Measurements from ENCODE around the gene RPS14.

The RPS14 gene

DNA sequence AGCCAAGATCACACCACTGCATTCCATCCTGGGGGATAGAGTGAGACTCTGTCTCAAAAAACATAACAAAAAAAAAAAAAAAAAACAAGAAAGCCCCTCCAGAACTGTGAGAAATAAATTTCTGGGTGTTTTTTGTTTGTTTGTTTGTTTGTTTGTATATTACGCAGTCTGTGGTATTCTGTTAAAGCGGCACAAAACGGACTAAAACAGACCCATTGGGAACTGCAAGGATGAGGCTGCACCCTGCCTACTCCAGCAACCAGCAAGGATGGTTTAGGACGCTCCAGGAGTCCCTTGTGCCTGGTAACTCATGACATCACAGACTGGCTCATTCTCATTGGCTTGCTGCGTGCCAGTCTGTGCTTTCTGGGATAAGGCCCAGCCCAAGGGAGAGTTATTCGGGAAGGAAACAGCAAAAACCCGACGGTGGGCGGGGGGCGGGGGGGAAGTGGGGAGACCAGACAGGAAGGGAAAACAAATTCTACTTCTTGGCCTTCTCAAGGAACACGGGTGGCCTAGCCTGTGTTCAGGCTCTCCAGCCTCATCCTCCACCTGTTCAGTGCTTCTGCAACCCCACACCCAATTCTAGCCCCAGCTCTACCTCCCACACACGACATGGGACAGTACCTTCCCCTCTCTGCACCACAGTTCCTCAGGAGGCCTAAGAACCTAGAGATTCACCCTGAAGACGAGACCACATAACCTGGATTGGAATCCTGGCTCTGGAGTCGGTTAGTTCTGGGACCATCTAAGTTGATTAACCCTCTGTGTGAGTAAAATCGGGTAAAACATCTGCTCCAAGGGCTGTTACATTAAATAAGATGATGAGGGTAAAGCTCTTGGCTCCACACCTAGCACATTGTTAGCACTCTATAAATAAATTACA lies 39.7 kb downstream of the RPS14 start:
- no peak overlapping the region for H2BK5ac ChIP-seq (ENCODE audit: low read depth, low read length, poor library complexity)
- H3K27me3 ChIP-seq (ENCODE audit: insufficient read depth, low read length), result no peaks in the 10 kb centered on the region
- H3K9me3 ChIP-seq (ENCODE audit: insufficient read depth, low read depth, low read length), result no peaks in the 10 kb centered on the region
- no peak overlapping the region for H3K4me3 ChIP-seq (ENCODE audit: low read depth, low read length)
- no peaks in the 10 kb centered on the region for H3K36me3 ChIP-seq (ENCODE audit: control insufficient read depth in 1 of 2, insufficient read depth in 2 of 2, low read length in 2 of 2)
- H3K27ac ChIP-seq (ENCODE audit: low read depth, low read length), result no peak overlapping the region
- no peak overlapping the region for H3K9ac ChIP-seq (ENCODE audit: low read length)
- peak overlapping the region; percentile 7 for H4K8ac ChIP-seq (ENCODE audit: low read depth, low read length)
- peaks cover 7 to 11% of the 10 kb centered on the region in 2 experiments for H3K4me1 ChIP-seq (ENCODE audit: control insufficient read depth in 1 of 2, insufficient read depth in 2 of 2, low read length in 2 of 2)
- no peak overlapping the region for H3K23ac ChIP-seq (ENCODE audit: low read length)
- no peak overlapping the region for H2BK12ac ChIP-seq (ENCODE audit: low read length)
- H3K14ac ChIP-seq (ENCODE audit: low read length), result no peak overlapping the region
- no peak overlapping the region for H2AK5ac ChIP-seq (ENCODE audit: low read length)
- H3K79me1 ChIP-seq (ENCODE audit: low read length), result peaks cover 3% of the 10 kb centered on the region
- no peak overlapping the region for H2BK120ac ChIP-seq (ENCODE audit: insufficient read depth, low read length, poor library complexity)
- no peak overlapping the region for H3K18ac ChIP-seq (ENCODE audit: low read length)
- no peak overlapping the region for H4K12ac ChIP-seq (ENCODE audit: low read depth, low read length)
- no peak overlapping the region for H2AFZ ChIP-seq (ENCODE audit: insufficient read depth, low read length, poor library complexity)
- DNase-seq, result peak; percentile 65 to 78
- no peak overlapping the region for H3K4ac ChIP-seq (ENCODE audit: low read depth, low read length)
- H3K4me2 ChIP-seq (ENCODE audit: low read length), result peak overlapping the region; percentile 22
- no peaks in the 10 kb centered on the region for H3K79me2 ChIP-seq (ENCODE audit: control insufficient read depth, insufficient read depth, low read length, poor library complexity)
- no CpG with 5 or more reads among the region's 15 CpGs for WGBS (ENCODE audit: extremely low coverage, insufficient coverage, insufficient read length)
- H4K91ac ChIP-seq (ENCODE audit: low read depth, low read length), result peak overlapping the region; percentile 21

DNA sequence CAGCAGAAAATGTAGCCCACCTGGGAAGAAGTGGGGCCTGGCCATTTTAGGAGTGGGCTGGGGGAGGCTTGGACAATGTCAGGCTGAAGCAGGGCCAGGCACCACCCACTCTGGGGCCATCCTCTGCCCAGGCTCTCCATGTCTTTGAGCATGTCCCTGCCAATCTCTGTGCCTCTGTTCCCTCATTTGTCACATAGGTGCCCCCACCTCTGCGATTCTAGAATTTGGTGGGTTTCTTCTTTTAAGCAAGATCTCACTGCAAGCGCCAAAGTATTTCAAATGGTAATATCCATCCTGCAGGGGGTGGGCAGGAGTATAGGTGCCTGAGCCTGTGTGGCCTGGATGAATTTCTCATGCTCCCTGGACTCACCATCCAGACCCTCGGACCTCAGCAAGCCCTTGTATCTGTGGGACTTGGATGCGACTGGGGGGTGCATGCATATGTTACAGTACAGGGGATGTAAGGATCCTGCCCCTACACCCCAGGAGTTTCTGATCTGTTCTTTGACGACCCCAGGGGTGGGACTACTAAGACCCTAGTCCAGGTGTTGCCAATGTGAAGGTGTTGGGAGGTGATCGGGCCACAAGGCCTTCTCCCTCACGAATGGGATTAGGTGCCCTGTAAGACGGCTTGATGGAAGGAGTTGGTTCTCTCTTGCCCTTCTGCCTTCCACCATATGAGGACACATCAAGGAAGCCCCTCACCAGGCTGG lies 41.2 kb downstream of the RPS14 start:
- Histone ChIP-seq H3K27ac (ENCODE audit: low read depth, low read length) (no peak overlapping the region), H3K27me3 (ENCODE audit: insufficient read depth, low read length) (no peaks in the 10 kb centered on the region), H3K36me3 (ENCODE audit: control insufficient read depth in 1 of 2, insufficient read depth in 2 of 2, low read length in 2 of 2) (peaks cover 0 to 2% of the 10 kb centered on the region in 2 experiments), H4K8ac (ENCODE audit: low read depth, low read length) (no peak overlapping the region), H2BK12ac (ENCODE audit: low read length) (no peak overlapping the region), H2AFZ (ENCODE audit: insufficient read depth, low read length, poor library complexity) (no peak overlapping the region), H3K79me2 (ENCODE audit: control insufficient read depth, insufficient read depth, low read length, poor library complexity) (no peaks in the 10 kb centered on the region), H2BK5ac (ENCODE audit: low read depth, low read length, poor library complexity) (no peak overlapping the region), H4K12ac (ENCODE audit: low read depth, low read length) (no peak overlapping the region), H3K4me3 (ENCODE audit: low read depth, low read length) (no peak overlapping the region), H3K23ac (ENCODE audit: low read length) (no peak overlapping the region), H2AK5ac (ENCODE audit: low read length) (no peak overlapping the region), H3K9me3 (ENCODE audit: insufficient read depth, low read depth, low read length) (no peaks in the 10 kb centered on the region), H3K4me2 (ENCODE audit: low read length) (no peak overlapping the region), H3K9ac (ENCODE audit: low read length) (no peak overlapping the region), H3K14ac (ENCODE audit: low read length) (no peak overlapping the region), H3K18ac (ENCODE audit: low read length) (no peak overlapping the region), H4K91ac (ENCODE audit: low read depth, low read length) (no peak overlapping the region), H3K79me1 (ENCODE audit: low read length) (no peaks in the 10 kb centered on the region), H2BK120ac (ENCODE audit: insufficient read depth, low read length, poor library complexity) (no peak overlapping the region), H3K4ac (ENCODE audit: low read depth, low read length) (no peak overlapping the region), H3K4me1 (ENCODE audit: control insufficient read depth in 1 of 2, insufficient read depth in 2 of 2, low read length in 2 of 2) (peaks cover 7 to 11% of the 10 kb centered on the region in 2 experiments)
- no peak for DNase-seq
- no CpG with 5 or more reads among the region's 8 CpGs for WGBS (ENCODE audit: extremely low coverage, insufficient coverage, insufficient read length)

DNA sequence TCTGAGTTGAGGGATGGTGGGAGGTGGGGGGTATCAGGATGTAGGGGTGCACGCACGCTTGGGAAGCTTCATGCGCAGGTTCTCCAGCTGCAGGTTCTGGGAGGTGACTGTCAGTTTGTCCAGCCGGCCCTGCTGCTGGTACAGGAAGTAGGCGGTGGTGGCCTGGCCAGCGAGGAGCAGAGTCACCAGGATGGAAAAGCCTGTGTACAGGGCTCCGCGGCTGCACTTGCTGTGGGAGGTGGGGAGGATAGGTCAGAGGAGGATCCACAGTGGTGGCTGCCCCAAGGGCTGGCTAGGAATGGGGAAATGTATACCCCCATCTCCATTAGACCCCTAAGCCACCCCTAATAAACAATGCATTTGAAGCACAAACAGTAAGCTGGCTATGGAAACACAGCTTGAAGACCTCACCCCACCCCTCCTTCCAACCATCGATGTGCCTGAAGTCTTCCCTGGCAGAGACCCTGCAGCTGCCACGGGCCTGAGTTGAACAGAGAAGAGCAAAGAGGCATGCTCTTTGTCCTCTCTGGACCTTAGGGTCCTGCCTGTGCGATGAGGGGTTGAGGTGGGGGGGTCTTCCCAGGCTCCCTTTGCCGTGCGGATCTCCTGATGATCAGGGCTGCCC lies 42.3 kb downstream of the RPS14 start:
- Histone ChIP-seq H3K4me3 (ENCODE audit: low read depth, low read length) (no peak overlapping the region), H2AFZ (ENCODE audit: insufficient read depth, low read length, poor library complexity) (no peak overlapping the region), H3K79me1 (ENCODE audit: low read length) (no peaks in the 10 kb centered on the region), H3K4ac (ENCODE audit: low read depth, low read length) (no peak overlapping the region), H3K4me2 (ENCODE audit: low read length) (no peak overlapping the region), H4K91ac (ENCODE audit: low read depth, low read length) (no peak overlapping the region), H3K9me3 (ENCODE audit: insufficient read depth, low read depth, low read length) (peaks cover 2% of the 10 kb centered on the region), H2BK5ac (ENCODE audit: low read depth, low read length, poor library complexity) (no peak overlapping the region), H3K9ac (ENCODE audit: low read length) (no peak overlapping the region), H4K8ac (ENCODE audit: low read depth, low read length) (no peak overlapping the region), H3K18ac (ENCODE audit: low read length) (no peak overlapping the region), H3K27ac (ENCODE audit: low read depth, low read length) (no peak overlapping the region), H4K12ac (ENCODE audit: low read depth, low read length) (no peak overlapping the region), H3K79me2 (ENCODE audit: control insufficient read depth, insufficient read depth, low read length, poor library complexity) (no peaks in the 10 kb centered on the region), H3K27me3 (ENCODE audit: insufficient read depth, low read length) (no peaks in the 10 kb centered on the region), H3K36me3 (ENCODE audit: control insufficient read depth in 1 of 2, insufficient read depth in 2 of 2, low read length in 2 of 2) (peaks cover 7 to 12% of the 10 kb centered on the region in 2 experiments), H2BK12ac (ENCODE audit: low read length) (no peak overlapping the region), H2BK120ac (ENCODE audit: insufficient read depth, low read length, poor library complexity) (no peak overlapping the region), H3K23ac (ENCODE audit: low read length) (no peak overlapping the region), H3K4me1 (ENCODE audit: control insufficient read depth in 1 of 2, insufficient read depth in 2 of 2, low read length in 2 of 2) (peaks cover 3 to 4% of the 10 kb centered on the region in 2 experiments), H2AK5ac (ENCODE audit: low read length) (no peak overlapping the region), H3K14ac (ENCODE audit: low read length) (no peak overlapping the region)
- peak in 1 of 2 donors; percentile 18 for DNase-seq
- no CpG with 5 or more reads among the region's 13 CpGs for WGBS (ENCODE audit: extremely low coverage, insufficient coverage, insufficient read length)

DNA sequence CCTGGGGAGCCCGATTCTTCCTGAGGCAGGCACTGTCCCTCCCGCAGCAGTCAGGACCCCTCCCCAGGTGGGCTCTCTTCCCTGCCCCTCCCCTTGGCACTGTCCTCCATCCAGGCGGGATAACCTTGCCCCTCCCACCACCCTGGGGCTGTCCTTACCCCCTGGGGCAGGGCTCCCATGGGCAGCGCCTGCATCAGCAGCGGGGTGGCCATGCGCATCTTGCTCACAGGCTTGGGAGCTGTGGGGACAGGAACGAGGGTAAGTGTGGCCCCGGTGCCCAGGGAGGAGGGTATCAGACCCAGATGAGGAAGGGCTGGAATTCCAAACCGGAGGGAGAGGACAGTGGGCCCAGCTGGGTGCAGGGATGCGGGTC lies 42.8 kb downstream of the RPS14 start:
- no peak overlapping the region for H4K8ac ChIP-seq (ENCODE audit: low read depth, low read length)
- H3K27me3 ChIP-seq (ENCODE audit: insufficient read depth, low read length), result no peaks in the 10 kb centered on the region
- H3K4me1 ChIP-seq (ENCODE audit: control insufficient read depth in 1 of 2, insufficient read depth in 2 of 2, low read length in 2 of 2), result peaks cover 3 to 4% of the 10 kb centered on the region in 2 experiments
- no peak overlapping the region for H3K23ac ChIP-seq (ENCODE audit: low read length)
- H2AFZ ChIP-seq (ENCODE audit: insufficient read depth, low read length, poor library complexity), result no peak overlapping the region
- no peaks in the 10 kb centered on the region for H3K79me1 ChIP-seq (ENCODE audit: low read length)
- no peaks in the 10 kb centered on the region for H3K79me2 ChIP-seq (ENCODE audit: control insufficient read depth, insufficient read depth, low read length, poor library complexity)
- H3K36me3 ChIP-seq (ENCODE audit: control insufficient read depth in 1 of 2, insufficient read depth in 2 of 2, low read length in 2 of 2), result peaks cover 7 to 13% of the 10 kb centered on the region in 2 experiments
- H2BK5ac ChIP-seq (ENCODE audit: low read depth, low read length, poor library complexity), result no peak overlapping the region
- H3K4me3 ChIP-seq (ENCODE audit: low read depth, low read length), result no peak overlapping the region
- no peak overlapping the region for H3K14ac ChIP-seq (ENCODE audit: low read length)
- H2BK120ac ChIP-seq (ENCODE audit: insufficient read depth, low read length, poor library complexity), result no peak overlapping the region
- no peak overlapping the region for H2AK5ac ChIP-seq (ENCODE audit: low read length)
- H2BK12ac ChIP-seq (ENCODE audit: low read length), result no peak overlapping the region
- no peak overlapping the region for H3K27ac ChIP-seq (ENCODE audit: low read depth, low read length)
- H4K12ac ChIP-seq (ENCODE audit: low read depth, low read length), result no peak overlapping the region
- H4K91ac ChIP-seq (ENCODE audit: low read depth, low read length), result no peak overlapping the region
- H3K9ac ChIP-seq (ENCODE audit: low read length), result no peak overlapping the region
- H3K9me3 ChIP-seq (ENCODE audit: insufficient read depth, low read depth, low read length), result peaks cover 2% of the 10 kb centered on the region
- WGBS (ENCODE audit: extremely low coverage, insufficient coverage, insufficient read length), result no CpG with 5 or more reads among the region's 10 CpGs
- H3K18ac ChIP-seq (ENCODE audit: low read length), result no peak overlapping the region
- H3K4ac ChIP-seq (ENCODE audit: low read depth, low read length), result no peak overlapping the region
- no peak overlapping the region for H3K4me2 ChIP-seq (ENCODE audit: low read length)
- DNase-seq, result no peak

Measured in trophoblast cell (in vitro differentiated cells and primary cell).